Natural killer cell (primary cell): Measurements from ENCODE around the gene RCOR2. TPM values are rescaled to one million over a fixed set of nuclear protein-coding genes. Genes with fewer than 3 reads are reported as not detected.
A peak's percentile ranks its signal among the peaks of the same experiment; 100 is the strongest.
"Not testable (repeated sequence)": the region's sequence is repeated elsewhere in the genome, so short reads cannot be mapped to it uniquely, and the experiment has no call there.

Experiments
- ATAC-seq, 3 donors: fragments of 150-1000 bp in 2 of 3; fragments of 200-7000 bp in 1 of 3; cut with Tn5 transposase; 1 replicate in 1 of 3; 2 replicates in 2 of 3; pipeline ENCODE4 v1.10.0; 2021; ENCODE audit warnings: mild to moderate bottlenecking in 2 of 3, moderate library complexity in 2 of 3
- DNase-seq, 2 donors: peaks; one replicate each; pipeline versions ENCODE4 v3.0.0 to v3.0.0-alpha.2; 2013 to 2021; ENCODE audit warnings: mixed read lengths in 1 of 2
- H3K27ac ChIP-seq: one replicate; pipeline ENCODE4 v1.5.1; 2013; ENCODE audit warnings: mild to moderate bottlenecking, low read length
- H3K27me3 ChIP-seq: one replicate; pipeline ENCODE4 v1.6.1; 2013; ENCODE audit warnings: low read length; ENCODE audit not compliant: control insufficient read depth, insufficient read depth
- H3K36me3 ChIP-seq: one replicate; pipeline ENCODE4 v1.6.1; 2013; ENCODE audit warnings: low read length; ENCODE audit not compliant: control insufficient read depth, insufficient read depth
- H3K4me1 ChIP-seq: one replicate; pipeline ENCODE4 v1.6.1; 2013; ENCODE audit warnings: low read length; ENCODE audit not compliant: control insufficient read depth, insufficient read depth
- H3K4me3 ChIP-seq: one replicate; pipeline ENCODE4 v1.5.1; 2013; ENCODE audit warnings: low read length
- H3K9me3 ChIP-seq: one replicate; pipeline ENCODE4 v1.6.1; 2013; ENCODE audit warnings: low read length; ENCODE audit not compliant: control insufficient read depth, insufficient read depth
- H3K27ac Mint-ChIP-seq, 2 donors: one replicate each; pipeline ENCODE4 v1.8.0; 2022; ENCODE audit warnings: mild to moderate bottlenecking in 2 of 2, mixed read lengths in 2 of 2, moderate library complexity in 1 of 2
- H3K27me3 Mint-ChIP-seq, 2 donors: one replicate each; pipeline ENCODE4 v1.8.0; 2022; ENCODE audit warnings: low read depth in 2 of 2, mixed read lengths in 2 of 2
- H3K36me3 Mint-ChIP-seq: one replicate; pipeline ENCODE4 v1.8.0; 2022; ENCODE audit warnings: mixed read lengths
- H3K4me1 Mint-ChIP-seq, 2 donors: one replicate each; pipeline ENCODE4 v1.8.0; 2022; ENCODE audit warnings: mixed read lengths in 2 of 2
- H3K4me3 Mint-ChIP-seq: one replicate; pipeline ENCODE4 v1.8.0; 2022; ENCODE audit warnings: mild to moderate bottlenecking, moderate library complexity, mixed read lengths
- H3K9me3 Mint-ChIP-seq, 2 donors: one replicate each; pipeline ENCODE4 v1.8.0; 2022; ENCODE audit warnings: mixed read lengths in 2 of 2
- WGBS: methylation state at CpG from one replicate; pipeline ENCODE4 v1.1.7; 2013; ENCODE audit warnings: missing lambda C conversion rate; ENCODE audit not compliant: insufficient coverage; 5-methylcytosine and 5-hydroxymethylcytosine counted together
- intact Hi-C: fragments of 100-400 bp; cut with micrococcal nuclease; formaldehyde crosslinking; loops from one replicate; pipeline ENCODE4 v1.14.2; 2022
- total RNA-seq, 4 donors: library from RNA; stranded (reverse); fragments of 120-200 nt in 1 of 4; gene quantifications; one replicate each; pipeline versions ENCODE4 v1.2.3 to v1.2.4, GENCODE V29; 2013 to 2022
- TF ChIP-seq, protein P1 (sequence below): fragments of 200-600 bp; IDR thresholded peaks from one replicate; pipeline ENCODE4 v1.8.0; 2022; ENCODE audit warnings: antibody characterized with exemption

RCOR2 gene
- total RNA-seq: not detected
- 0.07 TPM for total RNA-seq (2013)

DNA sequence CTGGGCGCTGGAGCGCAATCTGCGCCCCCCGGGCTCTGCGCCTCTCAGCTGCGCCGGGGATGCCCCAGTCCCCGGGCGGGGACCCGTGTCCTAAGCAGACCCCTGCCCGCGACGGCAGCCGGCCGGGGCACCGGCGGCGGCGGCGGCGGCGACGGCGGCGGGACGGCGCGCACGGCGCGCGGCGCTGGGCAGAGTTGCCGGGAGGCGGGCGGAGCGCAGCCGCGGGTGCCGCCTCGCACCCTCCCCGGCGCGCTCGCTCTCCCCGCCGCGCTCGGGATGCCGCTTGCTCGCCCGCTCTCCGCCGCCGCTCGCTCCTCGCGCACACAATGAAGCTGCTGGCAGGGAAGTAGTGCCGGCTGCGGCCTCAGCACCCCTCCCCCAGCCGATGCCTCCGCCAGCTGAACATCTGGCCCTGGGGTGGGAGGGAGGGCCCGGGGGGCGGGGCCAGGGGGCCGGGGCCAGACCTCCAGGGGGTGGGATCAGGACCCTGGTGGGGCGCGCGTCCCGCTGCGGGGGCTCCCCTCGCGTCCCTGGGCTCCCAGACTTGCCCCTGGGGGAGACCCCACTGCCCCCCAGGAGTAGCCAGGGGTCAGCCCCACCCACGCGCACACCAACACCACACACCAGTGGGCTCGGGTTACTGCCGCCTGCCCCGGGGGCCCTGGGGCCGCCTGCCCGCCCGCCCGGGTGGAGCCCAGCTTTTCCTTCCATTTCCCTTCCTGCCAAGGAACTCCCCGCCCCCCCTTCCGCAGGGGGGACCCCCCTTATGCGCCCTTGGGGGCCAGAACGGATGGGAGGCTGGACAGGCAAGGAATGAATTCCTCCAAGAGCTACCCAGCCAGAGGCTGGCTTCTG is at the start of gene RCOR2:
Gene RCOR2 (minus strand): TSS at position 328 of the 855 bp plus-strand sequence. CDS start 708 bp downstream, outside the sequence.
- TF ChIP-seq, protein P1, sequence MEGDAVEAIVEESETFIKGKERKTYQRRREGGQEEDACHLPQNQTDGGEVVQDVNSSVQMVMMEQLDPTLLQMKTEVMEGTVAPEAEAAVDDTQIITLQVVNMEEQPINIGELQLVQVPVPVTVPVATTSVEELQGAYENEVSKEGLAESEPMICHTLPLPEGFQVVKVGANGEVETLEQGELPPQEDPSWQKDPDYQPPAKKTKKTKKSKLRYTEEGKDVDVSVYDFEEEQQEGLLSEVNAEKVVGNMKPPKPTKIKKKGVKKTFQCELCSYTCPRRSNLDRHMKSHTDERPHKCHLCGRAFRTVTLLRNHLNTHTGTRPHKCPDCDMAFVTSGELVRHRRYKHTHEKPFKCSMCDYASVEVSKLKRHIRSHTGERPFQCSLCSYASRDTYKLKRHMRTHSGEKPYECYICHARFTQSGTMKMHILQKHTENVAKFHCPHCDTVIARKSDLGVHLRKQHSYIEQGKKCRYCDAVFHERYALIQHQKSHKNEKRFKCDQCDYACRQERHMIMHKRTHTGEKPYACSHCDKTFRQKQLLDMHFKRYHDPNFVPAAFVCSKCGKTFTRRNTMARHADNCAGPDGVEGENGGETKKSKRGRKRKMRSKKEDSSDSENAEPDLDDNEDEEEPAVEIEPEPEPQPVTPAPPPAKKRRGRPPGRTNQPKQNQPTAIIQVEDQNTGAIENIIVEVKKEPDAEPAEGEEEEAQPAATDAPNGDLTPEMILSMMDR: no peak
- Histone ChIP-seq H3K27me3 (peaks cover 7% of the 10 kb centered on the region), H3K36me3 (no peaks in the 10 kb centered on the region), H3K4me3 (peak within 1 kb of the TSS; percentile 39), H3K27ac (no peak within 1 kb of the TSS), H3K4me1 (peaks cover 38% of the 10 kb centered on the region), H3K9me3 (no peaks in the 10 kb centered on the region)
- DNase-seq (peak; percentile 45 to 78), ATAC-seq (peak; percentile 60 to 73 (median 71))
- peak within 1 kb of the TSS in 1 of 2 donors; percentile 58 for H3K27ac Mint-ChIP-seq
- H3K4me3 Mint-ChIP-seq: peak within 1 kb of the TSS; percentile 91
- peaks cover 0 to 32% of the 10 kb centered on the region in 2 donors for H3K4me1 Mint-ChIP-seq
- H3K9me3 Mint-ChIP-seq: no peaks in the 10 kb centered on the region
- no peaks in the 10 kb centered on the region for H3K36me3 Mint-ChIP-seq
- intact Hi-C loops: loop anchor here (5.0 kb wide), 2 partner anchors 45 to 230 kb away; no protein-coding TSS in a partner anchor
- peaks cover 0 to 5% of the 10 kb centered on the region in 2 donors for H3K27me3 Mint-ChIP-seq
- under 1% methylated on average over 85 of the region's 85 CpGs for WGBS

DNA sequence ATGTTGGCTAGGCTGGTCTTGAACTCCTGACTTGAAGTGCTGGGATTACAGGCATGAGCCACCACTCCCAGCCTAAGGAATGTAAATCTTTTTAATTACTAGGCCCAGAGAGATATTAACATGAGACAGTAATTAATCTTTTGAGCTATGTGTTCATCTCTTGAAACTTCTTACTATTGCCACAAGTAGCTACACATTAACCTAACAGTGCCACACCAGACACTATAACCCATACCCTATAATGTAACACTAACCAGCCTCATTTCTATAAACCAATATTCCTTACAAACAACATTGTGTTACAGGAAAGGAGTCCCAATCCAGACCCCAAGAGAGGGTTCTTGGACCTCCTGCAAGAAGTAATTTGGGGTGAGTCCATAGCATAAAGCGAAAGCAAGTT is 49.5 kb upstream of the RCOR2 start:
- H3K27me3 ChIP-seq: peaks cover 2% of the 10 kb centered on the region
- 100% methylated on average over 1 of the region's 1 CpG for WGBS
- no peak overlapping the region for H3K4me3 ChIP-seq
- Mint-ChIP-seq H3K9me3 (no peaks in the 10 kb centered on the region), H3K27me3 (peaks cover 0 to 3% of the 10 kb centered on the region in 2 donors), H3K36me3 (no peaks in the 10 kb centered on the region), H3K27ac (no peak overlapping the region), H3K4me1 (peaks cover 7 to 12% of the 10 kb centered on the region in 2 donors), H3K4me3 (no peak overlapping the region)
- intact Hi-C loops: no loop called here
- H3K9me3 ChIP-seq: no peaks in the 10 kb centered on the region
- no peak overlapping the region for H3K27ac ChIP-seq
- H3K36me3 ChIP-seq: no peaks in the 10 kb centered on the region
- TF ChIP-seq, protein P1: no peak
- no peak for DNase-seq
- no peak for ATAC-seq
- H3K4me1 ChIP-seq: peaks cover 16% of the 10 kb centered on the region

DNA sequence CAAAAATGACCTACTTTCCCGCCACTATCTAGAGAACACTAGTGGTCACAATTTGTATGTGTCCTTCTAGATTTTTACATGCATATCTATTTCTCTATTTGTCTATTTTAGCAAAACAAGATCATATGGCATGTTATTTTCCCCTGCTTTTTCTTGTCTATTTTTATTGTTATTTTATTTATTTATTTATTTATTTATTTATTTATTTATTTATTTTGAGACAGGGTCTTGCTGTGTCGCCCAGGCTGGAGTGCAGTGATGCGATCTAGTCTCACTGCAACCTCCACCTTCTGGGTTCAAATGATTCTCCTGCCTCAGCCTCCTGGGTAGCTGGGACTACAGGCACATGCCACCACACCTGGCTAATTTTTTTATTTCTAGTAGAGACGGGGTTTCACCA is 46.9 kb upstream of the RCOR2 start:
- H3K36me3 ChIP-seq, intact Hi-C loops, H3K27me3 Mint-ChIP-seq, H3K9me3 Mint-ChIP-seq, H3K9me3 ChIP-seq, H3K27me3 ChIP-seq, H3K4me3 ChIP-seq, H3K4me3 Mint-ChIP-seq, ATAC-seq, H3K27ac ChIP-seq, H3K36me3 Mint-ChIP-seq, H3K27ac Mint-ChIP-seq, DNase-seq: not testable (repeated sequence)
- H3K4me1 ChIP-seq: peaks cover 27% of the 10 kb centered on the region
- WGBS: 98% methylated on average over 4 of the region's 4 CpGs
- H3K4me1 Mint-ChIP-seq: peaks cover 17 to 23% of the 10 kb centered on the region in 2 donors

DNA sequence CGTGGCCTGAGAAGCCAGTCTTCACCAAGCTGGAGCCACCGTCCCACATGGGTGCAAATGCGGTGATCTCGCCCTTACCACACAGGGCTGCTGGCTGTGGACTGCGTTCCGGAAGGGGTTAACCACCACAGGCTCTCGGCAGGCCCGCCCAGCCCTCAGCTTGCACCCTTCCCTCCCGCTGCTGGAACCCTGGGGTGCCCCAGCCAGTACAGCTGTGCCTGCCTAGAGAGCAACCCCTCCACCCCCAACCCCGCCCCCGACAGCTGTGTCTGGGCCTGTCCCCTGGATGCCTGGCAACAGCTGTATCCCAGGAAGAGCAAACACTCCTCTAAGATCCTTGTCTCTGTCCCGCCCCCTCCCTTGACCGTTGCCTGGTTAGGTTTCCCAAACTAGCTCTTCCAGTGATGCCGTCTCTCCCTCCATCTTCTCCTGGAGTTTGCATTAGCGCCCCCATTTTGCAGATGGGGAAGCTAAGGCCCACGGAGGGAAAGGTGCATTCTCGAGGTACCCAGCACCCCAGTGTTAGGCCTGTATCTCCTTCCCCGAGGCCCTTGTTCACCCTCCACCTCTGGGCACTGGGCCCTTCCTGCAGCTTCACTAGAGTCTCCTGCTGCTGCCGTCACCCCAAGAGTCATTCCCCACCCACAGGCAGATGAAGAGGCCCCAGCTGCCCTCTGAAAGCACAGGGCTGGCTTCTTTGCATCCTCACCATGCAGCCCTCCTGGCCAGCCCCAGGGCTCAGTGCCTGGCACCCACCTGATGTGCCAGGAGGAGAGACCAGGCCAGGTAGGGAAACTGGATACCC is 44.8 kb upstream of the RCOR2 start:
- no peaks in the 10 kb centered on the region for H3K9me3 Mint-ChIP-seq
- peak overlapping the region; percentile 75 for H3K4me3 Mint-ChIP-seq
- TF ChIP-seq, protein P1: no peak
- peaks cover 21 to 27% of the 10 kb centered on the region in 2 donors for H3K4me1 Mint-ChIP-seq
- peak overlapping the region in 1 of 2 donors; percentile 65 for H3K27ac Mint-ChIP-seq
- Histone ChIP-seq H3K27ac (no peak overlapping the region), H3K36me3 (peaks cover 3% of the 10 kb centered on the region), H3K9me3 (no peaks in the 10 kb centered on the region), H3K4me3 (no peak overlapping the region), H3K27me3 (no peaks in the 10 kb centered on the region), H3K4me1 (peaks cover 35% of the 10 kb centered on the region)
- ATAC-seq (peak; percentile 59 to 93 (median 85)), DNase-seq (peak; percentile 39 to 47)
- H3K36me3 Mint-ChIP-seq: no peaks in the 10 kb centered on the region
- intact Hi-C loops: no loop called here
- WGBS: 50% methylated on average over 19 of the region's 19 CpGs
- H3K27me3 Mint-ChIP-seq: peaks cover 0 to 6% of the 10 kb centered on the region in 2 donors
